HG03520 (cell line): ENCODE results near the gene MYO15A.

Experiments used
- ATAC-seq: cut with Tn5 transposase; IDR thresholded peaks from one replicate; pipeline ENCODE4 v1.9.1; 2021; ENCODE audit warnings: mild to moderate bottlenecking, moderate library complexity; ENCODE audit not compliant: unreplicated experiment

Gene MYO15A

DNA sequence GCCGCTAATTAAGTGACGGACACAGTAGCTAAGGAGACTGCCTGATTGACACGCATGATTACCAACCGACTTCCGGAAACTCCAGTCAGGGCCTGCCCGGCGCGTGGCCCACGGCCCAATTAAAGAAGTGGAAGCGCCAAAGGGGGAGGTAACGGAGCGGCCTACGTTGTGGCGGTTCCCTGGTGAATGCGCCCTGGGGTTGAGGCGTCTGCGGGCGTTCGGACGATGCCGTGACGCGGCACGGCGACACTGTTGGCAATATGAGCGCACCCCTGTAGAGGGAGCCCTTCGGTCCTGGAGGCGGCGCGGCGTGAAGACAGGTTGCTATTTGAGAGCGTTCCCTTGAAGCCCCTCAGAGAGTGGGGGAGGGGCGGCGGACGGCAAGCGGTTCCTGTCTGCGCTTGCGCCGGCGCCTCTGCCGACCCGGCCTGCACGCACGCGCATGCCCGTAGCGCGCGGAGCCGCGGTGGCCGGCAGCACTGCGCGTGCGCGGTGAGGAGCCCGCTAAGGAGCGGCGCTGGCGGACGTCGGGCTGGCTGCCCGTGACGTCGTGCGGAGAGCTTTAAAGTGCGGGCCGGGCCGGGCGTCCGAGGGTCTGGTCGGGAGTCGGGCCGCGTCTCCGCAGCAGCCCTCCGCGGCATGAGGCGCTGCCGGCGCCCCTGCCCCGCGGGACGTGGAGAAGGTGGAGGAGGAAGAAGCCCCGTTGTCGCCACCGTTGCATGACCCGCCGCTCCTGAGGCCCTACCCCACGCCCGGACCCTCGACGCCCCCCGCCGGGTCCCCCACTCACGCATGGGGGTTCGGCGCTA is 75.0 kb downstream of the MYO15A start, which contains the start of gene ALKBH5:
Gene ALKBH5 (plus strand): TSS at position 495 of the 809 bp plus-strand sequence. CDS start 416 bp downstream, outside the sequence.
- ATAC-seq: peak; percentile 75

DNA sequence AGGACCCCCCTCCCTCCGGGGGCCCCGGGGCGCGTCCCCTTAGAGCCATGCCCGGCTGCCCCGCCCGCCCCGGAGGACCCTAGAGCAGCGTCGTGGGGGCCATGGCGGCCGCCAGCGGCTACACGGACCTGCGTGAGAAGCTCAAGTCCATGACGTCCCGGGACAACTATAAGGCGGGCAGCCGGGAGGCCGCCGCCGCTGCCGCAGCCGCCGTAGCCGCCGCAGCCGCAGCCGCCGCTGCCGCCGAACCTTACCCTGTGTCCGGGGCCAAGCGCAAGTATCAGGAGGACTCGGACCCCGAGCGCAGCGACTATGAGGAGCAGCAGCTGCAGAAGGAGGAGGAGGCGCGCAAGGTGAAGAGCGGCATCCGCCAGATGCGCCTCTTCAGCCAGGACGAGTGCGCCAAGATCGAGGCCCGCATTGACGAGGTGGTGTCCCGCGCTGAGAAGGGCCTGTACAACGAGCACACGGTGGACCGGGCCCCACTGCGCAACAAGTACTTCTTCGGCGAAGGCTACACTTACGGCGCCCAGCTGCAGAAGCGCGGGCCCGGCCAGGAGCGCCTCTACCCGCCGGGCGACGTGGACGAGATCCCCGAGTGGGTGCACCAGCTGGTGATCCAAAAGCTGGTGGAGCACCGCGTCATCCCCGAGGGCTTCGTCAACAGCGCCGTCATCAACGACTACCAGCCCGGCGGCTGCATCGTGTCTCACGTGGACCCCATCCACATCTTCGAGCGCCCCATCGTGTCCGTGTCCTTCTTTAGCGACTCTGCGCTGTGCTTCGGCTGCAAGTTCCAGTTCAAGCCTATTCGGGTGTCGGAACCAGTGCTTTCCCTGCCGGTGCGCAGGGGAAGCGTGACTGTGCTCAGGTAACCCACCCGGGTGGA is 75.8 kb downstream of the MYO15A start:
- peak; percentile 16 for ATAC-seq

DNA sequence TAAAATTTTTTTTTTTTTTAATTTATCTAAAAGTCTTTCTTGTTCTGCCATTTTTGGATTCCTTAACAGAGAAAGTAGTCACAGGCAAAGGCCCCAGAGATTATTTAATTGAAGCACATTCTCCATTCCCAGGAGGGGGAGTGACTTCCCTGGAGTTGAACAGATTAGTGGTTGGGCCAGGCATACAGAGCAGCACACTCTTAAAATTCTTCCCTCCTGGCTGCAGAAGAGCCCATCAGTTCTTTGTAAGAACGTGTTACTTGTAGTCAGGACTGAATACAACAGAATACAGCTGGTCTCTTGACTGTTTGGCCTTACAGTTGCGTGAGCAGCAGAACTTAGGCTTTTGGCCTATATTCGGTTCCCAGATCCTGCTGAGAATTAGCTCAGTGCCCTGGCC is 76.8 kb downstream of the MYO15A start:
- ATAC-seq: no peak

DNA sequence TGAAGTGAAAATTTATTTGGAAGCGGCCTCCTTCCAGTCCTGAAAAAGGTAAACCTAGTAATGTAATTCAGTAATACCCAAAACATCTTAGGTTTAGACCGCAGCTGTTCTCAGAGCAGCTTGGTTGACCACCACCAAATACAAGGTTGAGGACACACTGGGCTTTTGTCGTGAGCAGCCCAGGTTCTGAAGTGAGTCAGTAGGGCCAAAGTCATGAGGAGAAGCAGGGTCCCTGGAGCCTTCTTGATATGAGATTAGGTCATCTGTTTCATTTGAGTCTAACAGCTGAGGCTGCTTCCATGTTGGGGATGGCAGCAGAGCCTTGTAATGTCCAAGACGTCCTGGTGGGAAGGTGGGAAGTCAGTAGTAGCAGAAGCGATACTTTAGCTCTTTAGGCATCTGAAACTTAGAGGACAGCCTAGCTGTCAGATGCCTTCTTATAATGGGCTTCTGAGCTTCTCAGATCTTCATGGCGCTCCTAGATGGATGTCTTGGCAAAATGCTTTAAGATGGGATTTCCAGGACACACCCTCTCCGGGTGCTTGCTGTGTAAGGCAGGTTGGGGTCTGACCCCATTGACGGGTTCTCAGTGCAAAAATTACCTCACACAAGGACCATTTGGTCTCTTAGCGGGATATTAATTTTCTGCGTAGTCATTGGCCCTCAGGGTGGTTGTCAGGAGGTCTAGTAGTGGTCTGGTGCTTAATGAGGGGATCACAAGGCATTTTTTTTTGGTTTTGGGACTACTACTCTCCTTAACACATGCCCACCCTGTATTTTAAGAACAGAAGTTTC is 77.5 kb downstream of the MYO15A start:
- no peak for ATAC-seq

DNA sequence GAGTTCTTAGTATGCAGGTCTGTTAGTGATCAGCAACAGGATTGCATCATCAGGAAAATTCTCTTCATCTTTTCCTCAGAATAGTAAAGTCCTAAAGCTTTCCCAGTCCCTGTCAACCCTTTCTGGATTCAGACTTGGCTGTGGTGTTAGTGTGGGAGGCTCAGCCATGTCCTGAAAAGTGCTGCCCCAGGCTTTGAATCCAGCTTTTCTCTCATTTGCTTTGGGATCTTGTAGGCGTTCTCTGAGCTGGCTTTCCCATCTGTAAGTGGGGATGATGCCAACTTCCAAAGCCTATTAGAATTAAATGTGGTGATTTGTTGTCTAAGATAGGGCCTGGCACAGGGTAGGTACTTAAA is 78.0 kb downstream of the MYO15A start:
- ATAC-seq: no peak

DNA sequence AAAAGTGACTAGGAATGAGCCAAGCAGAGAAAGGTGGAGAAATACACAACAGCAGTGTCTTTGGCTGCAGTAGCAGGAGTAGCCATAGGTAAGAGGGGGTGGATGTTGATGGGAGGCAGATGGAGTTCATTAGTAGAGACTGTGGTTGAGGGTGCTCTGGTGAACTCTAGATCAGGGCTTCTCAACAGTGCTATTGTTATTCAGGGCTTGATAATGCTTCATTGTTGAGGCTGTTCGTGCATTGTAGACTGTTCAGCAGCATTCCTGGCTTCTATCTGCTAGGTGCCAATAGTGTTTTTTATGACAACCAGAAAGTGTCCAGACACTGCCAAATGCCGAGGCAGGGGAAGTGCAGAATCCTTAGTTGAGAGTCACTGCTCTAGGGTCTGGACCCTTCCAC is 78.7 kb downstream of the MYO15A start:
- no peak for ATAC-seq

DNA sequence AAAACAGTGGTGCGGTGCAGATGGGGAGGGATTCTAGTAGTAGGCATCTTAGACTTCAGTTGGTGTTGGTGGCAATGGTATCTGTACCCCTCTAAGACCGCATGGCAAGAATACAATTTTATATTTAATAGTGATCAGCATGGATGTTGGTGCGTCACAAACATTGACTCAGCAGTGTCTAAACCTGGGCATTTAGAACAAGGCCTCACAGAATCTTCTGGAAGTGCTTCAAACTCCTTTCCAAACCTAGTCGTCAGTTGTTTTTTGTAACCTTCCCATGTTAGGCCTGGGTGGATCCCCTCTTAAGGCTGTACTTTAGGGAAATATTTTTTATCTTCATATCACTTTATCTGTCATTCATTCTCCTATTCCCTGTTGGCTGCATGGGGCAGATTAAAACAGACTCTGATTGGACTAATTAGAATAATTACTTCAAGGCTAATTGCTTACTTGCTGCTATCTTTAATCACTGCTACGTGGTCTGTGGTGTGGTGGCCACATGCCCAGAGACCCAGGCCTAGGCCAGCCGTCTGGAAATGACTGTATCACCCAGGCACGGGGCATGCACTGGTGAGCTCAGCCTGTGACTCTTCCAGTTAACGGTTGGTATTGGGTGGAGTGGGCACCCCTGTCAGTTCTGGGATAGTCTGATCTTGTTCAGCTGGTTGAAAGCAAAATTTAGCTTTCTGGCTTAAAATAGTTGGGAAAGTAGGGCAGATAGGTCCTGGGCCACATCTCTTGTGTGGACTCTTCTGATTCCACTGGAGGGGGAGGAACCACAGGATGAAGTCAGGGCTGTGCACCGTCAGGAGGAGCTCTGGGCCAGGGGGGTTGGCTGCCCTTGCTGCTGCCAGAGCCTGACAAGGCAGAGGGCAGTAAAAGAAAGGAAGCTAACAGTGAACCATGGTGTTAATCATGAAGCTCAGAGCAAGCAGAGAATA is 79.5 kb downstream of the MYO15A start:
- no peak for ATAC-seq

DNA sequence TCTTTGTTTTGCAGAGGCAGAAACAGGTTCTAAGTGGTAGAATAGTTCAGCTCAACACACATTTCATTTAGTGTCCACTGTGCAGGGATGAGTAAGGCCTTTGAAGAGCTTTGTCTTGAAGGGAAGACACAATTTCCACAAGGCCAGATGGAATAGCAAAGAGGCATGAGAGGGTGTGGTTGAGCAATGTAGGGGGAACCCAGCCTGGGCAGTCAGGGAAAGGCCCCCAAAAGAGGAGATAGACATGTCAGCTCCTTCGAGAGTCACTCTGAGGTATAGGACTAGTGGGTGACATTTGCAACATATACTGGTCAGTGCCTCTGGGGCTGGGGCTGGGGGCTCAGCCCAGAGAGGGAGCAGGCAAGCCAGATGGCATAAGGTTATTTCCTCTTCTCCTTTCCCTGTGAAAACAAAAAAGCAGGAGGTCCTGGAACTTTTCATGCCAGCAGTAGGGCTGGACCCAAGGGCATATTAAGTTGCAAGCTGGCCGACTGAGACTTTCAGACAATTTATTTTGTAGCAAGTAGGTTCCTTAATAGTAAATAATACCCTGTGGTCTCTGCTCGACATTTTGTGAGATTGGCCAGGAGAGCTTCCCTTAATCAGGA is 82.2 kb downstream of the MYO15A start:
- ATAC-seq: no peak

DNA sequence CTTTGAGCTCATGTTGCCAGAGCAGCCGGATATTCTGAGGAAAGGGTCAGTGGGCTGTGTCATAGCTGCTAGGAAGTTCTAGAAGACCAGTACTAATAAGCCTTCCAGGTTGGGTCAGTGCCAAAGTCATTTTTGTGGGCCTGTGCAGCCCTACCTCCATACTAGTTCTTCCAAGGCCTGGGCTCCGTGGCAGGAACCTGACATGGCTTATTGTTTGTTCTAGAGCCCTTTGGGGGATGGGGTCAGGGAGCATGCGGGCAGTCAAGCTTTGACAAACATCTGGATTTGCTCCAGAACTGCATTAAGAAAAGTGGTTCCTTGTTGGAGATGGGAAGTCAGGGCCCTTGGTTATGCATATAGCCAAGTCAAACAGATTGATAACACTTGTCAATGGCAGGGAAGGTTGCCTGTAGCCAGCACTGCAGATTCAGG is 82.7 kb downstream of the MYO15A start:
- ATAC-seq: no peak

DNA sequence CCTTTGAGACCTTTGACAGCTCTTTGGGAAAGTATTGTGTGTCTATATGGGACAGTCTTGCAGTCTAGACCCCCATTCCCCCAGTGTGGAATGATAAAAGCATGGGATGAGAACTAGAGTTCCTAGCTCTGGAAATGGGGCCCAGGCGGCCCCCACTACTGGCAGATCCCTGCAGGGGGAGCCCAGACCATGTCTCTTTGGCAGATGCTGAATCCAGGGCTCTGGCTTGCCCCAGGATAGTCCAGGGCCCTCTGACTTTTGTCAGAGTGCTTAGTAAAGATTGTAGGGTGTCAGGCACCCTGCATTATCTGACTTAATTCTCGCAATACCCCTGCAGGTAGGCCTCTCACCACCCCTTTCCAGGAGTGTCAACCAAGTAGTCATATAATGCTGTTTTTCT is 83.4 kb downstream of the MYO15A start:
- ATAC-seq: no peak

DNA sequence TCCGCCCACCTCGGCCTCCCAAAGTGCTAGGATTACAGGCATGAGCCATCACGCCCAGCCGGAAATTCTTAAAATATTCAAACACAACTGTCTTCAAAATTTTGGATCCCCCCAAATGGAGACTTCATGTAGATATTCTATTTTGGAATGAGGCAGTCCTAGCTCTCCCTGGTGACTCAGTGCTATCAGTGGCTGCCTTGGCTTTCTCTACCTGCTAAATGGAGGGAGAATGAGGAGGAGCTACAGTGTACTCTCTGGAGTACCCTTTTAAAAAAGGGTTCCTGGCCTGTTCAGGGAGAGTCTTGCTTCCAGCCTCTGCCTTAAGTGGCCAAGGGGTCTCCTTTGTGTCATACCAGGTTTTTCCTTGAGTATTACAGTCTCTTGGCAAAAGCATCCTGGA is 85.8 kb downstream of the MYO15A start:
- ATAC-seq: no peak

DNA sequence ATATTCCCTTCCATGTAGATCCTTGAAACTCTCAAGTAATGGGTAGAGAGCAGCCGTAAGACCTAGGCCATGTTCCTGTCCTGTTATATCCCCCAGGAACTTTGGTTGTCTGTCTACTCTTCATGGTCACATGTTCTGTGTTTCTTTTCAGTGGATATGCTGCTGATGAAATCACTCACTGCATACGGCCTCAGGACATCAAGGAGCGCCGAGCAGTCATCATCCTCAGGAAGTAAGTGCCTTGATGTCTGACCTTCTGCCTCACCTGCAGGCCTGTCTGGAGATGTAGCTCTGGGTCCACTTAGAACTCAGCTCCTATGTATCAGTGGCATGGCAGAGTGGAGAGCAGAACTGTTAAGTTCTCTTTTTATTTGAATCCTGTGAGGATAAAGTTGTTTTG is 86.2 kb downstream of the MYO15A start:
- no peak for ATAC-seq

DNA sequence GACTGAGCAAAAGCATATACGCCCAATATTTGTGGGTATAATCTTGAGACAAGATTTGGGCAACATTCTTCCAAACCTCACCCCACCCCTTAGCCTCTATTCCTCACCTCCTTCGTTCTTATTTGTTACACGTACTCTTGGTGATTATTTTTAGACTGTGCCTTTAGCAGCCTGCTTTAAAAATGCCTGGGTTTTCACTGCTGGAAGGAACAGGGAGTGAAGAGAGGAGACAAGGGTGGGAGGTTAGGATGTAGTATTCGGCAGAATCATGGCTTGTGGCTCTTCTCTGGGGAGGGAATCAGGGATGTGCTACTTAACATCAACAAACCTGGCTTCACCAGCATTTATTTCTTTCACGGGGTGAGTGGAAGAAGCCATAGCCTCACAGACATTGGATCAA is 86.7 kb downstream of the MYO15A start:
- ATAC-seq: no peak

DNA sequence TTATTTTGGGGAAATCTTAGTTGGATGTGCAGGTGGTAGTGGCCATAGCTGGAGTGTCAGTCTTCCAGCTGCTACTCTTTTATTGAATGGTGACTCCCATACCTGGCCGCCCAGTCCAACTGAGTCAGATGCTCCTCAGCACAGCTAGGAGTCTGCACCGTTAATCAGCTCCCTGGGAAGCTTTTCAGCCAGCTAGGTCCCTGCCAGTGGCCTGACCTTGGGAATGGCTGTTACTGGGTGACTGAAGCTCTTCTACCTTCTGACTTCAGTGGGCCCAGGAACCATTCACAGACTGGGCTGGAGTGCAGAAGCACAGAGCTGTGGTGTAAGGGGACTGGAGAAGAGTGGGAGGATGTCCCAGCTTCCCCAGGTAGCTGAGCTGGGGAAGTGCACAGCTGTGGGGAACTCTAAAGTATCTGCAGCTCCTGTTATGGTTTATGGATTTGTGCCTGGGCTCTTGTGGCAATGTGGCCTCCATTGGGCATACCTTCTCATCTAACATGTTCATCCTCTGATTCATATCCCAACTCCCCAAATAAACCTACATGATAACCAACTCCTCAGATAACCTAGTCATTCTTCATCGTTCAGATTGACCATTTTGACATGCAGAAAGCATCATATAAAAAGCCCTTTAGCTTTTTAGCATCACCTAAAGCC is 89.1 kb downstream of the MYO15A start:
- no peak for ATAC-seq

DNA sequence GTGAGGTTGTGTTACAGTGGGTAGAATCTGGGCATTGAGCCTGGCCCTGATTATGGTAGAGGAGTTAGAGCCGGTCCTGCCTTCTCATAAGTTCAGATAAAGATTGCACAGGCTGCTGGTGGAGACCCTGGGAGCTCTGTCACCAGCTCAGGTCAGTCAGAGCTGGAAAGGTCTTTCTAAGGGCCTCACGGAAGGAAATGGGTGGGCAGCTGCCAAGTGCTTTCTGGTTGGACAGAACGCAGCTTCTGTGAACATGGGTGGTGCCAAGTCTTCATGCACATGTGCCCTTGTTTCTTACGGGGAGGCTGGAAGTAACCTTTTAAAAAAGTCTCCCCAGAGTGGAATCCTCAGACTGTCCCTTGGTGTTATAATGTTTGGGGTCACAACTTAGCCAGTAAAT is 90.0 kb downstream of the MYO15A start:
- ATAC-seq: no peak

DNA sequence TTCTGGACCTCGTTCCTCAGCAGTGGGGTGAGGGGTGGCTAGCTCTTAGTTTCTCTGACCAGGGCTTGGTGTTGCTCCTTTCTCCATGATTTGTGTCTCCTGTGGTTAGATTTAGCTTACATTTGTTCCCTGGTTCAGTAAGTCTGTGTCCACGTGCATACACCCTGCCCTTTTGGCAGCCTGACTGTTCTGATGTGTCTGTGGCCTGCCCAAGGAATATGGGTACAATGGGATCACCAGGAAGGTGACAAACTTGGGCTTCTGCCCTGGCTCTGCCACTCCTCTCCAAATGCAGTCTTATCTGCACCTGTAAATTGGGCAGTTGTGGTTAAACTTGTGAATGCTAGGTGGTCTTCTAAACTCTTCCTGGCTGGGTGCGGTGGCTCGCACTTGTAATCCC is 92.6 kb downstream of the MYO15A start:
- ATAC-seq: no peak

DNA sequence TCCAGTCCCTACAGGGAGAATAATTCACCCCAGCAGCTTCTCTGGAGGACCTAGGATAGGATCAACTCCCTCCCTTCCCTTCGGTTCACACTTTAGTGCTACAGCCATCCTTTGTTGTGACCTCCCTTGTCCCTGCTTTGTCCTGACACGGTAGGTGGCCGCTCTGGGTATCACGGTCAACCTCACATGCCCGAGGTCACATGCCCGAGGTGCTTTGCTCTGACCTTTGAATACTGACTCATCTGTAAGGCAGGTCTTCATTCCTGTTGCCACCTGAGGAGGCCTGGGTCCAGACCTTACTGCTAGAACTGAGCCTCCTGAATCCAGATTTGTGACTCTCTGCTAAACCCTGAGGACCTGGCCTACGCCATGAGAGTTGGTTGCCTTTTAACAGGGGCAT is 94.8 kb downstream of the MYO15A start:
- ATAC-seq: no peak

DNA sequence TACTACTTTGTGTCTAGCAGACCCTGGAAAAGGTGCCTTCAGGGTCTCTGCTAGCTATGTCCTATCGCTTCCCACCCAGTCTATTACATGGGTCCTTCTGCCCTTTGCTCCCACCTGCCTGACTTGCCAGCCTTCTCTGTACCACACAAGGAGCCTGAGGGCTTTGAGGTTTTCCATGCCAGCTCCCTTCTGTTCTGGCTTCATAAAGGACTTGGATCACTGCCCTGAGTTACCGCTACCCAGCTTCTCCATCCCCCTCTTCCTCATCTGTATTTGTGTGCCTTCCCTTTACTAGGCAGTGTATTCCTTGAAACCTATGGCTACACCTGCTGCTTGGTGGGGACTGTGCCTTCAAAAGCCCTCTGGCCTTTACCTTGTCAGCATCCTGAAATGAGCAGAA is 97.3 kb downstream of the MYO15A start:
- no peak for ATAC-seq

DNA sequence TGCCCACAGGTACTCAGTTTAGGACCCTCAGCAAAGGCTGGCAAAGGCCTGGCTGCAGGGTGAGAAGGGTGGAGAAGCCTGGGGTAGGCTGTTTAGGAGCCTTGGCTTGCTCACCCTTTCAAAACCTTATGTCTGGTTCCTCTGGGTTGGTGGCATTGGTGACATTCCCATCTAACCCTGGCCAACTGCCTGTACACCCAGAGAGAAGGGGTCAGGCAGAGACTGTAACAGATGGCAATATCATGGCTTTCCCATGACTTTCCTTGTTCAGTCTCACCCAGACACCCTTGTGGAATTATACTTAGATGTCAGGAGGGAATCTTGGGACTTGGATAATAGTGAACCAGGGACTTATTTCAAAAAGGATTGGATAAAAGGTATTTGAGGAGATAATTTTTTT is 98.4 kb downstream of the MYO15A start:
- ATAC-seq: no peak
